Transverse colon (tissue), 4 donors: ENCODE data around the gene PSME1. TPM values are rescaled to one million over a fixed set of nuclear protein-coding genes. Genes with fewer than 3 reads are reported as not detected.

ENCODE experiments used
- DNase-seq: peaks from one replicate; pipeline ENCODE4 v3.0.0-alpha.2; 2019
- H3K27ac ChIP-seq, 4 donors: fragments of 200-600 bp; sonication (generic); 2 replicates each; pipeline ENCODE4 v1.5.1; 2016 to 2018; ENCODE audit warnings: inconsistent platforms in 4 of 4
- H3K27me3 ChIP-seq: fragments of 200-600 bp; sonication (generic); 2 replicates; pipeline ENCODE4 v1.5.1; 2017; ENCODE audit warnings: inconsistent platforms
- H3K36me3 ChIP-seq, 4 donors: fragments of 200-600 bp; sonication (generic); 2 replicates each; pipeline ENCODE4 v1.5.1; 2017 to 2019; ENCODE audit warnings: inconsistent platforms in 4 of 4
- H3K4me1 ChIP-seq, 4 donors: fragments of 200-600 bp; sonication (generic); 2 replicates each; pipeline ENCODE4 v1.5.1; 2017 to 2020; ENCODE audit warnings: inconsistent platforms in 4 of 4
- H3K4me3 ChIP-seq, 4 donors: fragments of 200-600 bp; sonication (generic); 1 replicate in 1 of 4; 2 replicates in 3 of 4; pipeline versions ENCODE4 v1.5.1 to v1.6.1; 2017 to 2019; ENCODE audit warnings: inconsistent platforms in 4 of 4
- H3K9me3 ChIP-seq, 2 donors: fragments of 200-600 bp; sonication (generic); 2 replicates each; pipeline ENCODE4 v1.5.1; 2017 to 2019; ENCODE audit warnings: inconsistent platforms in 2 of 2
- EP300 ChIP-seq: sonication (generic); formaldehyde crosslinking; IDR thresholded peaks from one replicate; pipeline ENCODE4 v1.6.1; 2017; ENCODE audit warnings: antibody characterized with exemption, low read depth
- POLR2A ChIP-seq: fragments of 450-650 bp; IDR thresholded peaks from one replicate; pipeline ENCODE4 v1.6.1; 2016; ENCODE audit warnings: antibody characterized with exemption, mild to moderate bottlenecking, moderate library complexity
- POLR2AphosphoS5 ChIP-seq, 3 donors: sonication (generic); formaldehyde crosslinking; IDR thresholded peaks; one replicate each; pipeline ENCODE4 v1.6.1; 2016; ENCODE audit warnings: antibody characterized with exemption in 3 of 3
- WGBS, 2 donors: methylation state at CpG; one replicate each; pipeline ENCODE4 v1.1.5; 2018; ENCODE audit warnings: low coverage in 1 of 2; 5-methylcytosine and 5-hydroxymethylcytosine counted together
- in situ Hi-C, 4 donors: fragments of 200-750 bp; cut with MboI; loops; one replicate each; pipeline versions ENCODE4 v1.15.0 to v1.15.1; 2017; ENCODE audit warnings: low sequenced_read_pairs in 3 of 4, low pct_ligation_motif_present in 1 of 4, low pct_unique_long_range_greater_than_20kb in 1 of 4
- intact Hi-C: fragments of 100-400 bp; cut with DNase I; formaldehyde crosslinking; loops from one replicate; pipeline ENCODE4 v1.15.1; 2023; ENCODE audit warnings: low total_unique reads
- total RNA-seq, 4 donors: library from RNA; depleted of rRNA; stranded (reverse); fragments of >200 nt; gene quantifications; one replicate each; pipeline ENCODE4 v1.1.0, GENCODE V29; 2016
- TF ChIP-seq, protein P1 (sequence below), 5 experiments: fragments of 200-600 bp in 3 of 5; fragments of 450-650 bp in 2 of 5; sonication (generic) in 3 of 5; IDR thresholded peaks; 1 replicate in 2 of 5; 2 replicates in 3 of 5; pipeline ENCODE4 v1.5.1; 2016 to 2017; ENCODE audit warnings: antibody characterized with exemption in 5 of 5, inconsistent platforms in 3 of 5, mild to moderate bottlenecking in 2 of 5, moderate library complexity in 1 of 5

The PSME1 gene
- total RNA-seq, 4 donors from 2014 or later = 38.8 to 198 (median 132) TPM

DNA sequence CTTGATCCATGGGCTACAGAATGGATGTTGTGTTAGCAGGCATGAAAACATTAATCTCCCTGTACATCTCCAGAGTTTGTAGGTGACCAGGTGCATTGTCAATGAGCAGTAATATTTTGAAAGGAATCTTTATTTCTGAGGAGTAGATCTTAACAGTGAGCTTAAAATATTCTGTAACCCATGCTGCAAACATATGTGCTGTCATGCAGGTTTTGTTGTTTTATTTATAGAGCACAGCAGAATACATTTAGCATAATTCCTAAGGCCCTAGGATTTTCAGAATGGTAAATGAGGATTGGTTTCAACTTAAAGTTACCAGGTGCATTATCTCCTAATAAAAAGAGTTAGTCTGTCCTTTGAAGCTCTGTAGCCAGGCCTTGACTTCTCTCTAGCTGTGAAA, 9.1 kb upstream of the PSME1 start:
- intact Hi-C loops (no loop called here), in situ Hi-C loops (no loop called here)
- DNase-seq = no peak
- no peaks in the 10 kb centered on the region for H3K4me1 ChIP-seq
- no peak overlapping the region for H3K27ac ChIP-seq
- no peaks in the 10 kb centered on the region for H3K9me3 ChIP-seq
- H3K27me3 ChIP-seq = no peaks in the 10 kb centered on the region
- peaks cover 0 to 20% (median 6%) of the 10 kb centered on the region in 4 donors for H3K36me3 ChIP-seq
- TF ChIP-seq POLR2AphosphoS5 (IDR thresholded peaks at IDR 0.05) (no peak), POLR2A (no peak), EP300 (no peak)
- TF ChIP-seq, protein P1, sequence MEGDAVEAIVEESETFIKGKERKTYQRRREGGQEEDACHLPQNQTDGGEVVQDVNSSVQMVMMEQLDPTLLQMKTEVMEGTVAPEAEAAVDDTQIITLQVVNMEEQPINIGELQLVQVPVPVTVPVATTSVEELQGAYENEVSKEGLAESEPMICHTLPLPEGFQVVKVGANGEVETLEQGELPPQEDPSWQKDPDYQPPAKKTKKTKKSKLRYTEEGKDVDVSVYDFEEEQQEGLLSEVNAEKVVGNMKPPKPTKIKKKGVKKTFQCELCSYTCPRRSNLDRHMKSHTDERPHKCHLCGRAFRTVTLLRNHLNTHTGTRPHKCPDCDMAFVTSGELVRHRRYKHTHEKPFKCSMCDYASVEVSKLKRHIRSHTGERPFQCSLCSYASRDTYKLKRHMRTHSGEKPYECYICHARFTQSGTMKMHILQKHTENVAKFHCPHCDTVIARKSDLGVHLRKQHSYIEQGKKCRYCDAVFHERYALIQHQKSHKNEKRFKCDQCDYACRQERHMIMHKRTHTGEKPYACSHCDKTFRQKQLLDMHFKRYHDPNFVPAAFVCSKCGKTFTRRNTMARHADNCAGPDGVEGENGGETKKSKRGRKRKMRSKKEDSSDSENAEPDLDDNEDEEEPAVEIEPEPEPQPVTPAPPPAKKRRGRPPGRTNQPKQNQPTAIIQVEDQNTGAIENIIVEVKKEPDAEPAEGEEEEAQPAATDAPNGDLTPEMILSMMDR (IDR thresholded peaks at IDR 0.05) = no peak
- no peak overlapping the region for H3K4me3 ChIP-seq

- H3K4me1 ChIP-seq = no peaks in the 10 kb centered on the region
- WGBS, 2 donors = 64 to 87% methylated on average over 2 of the region's 2 CpGs
- H3K36me3 ChIP-seq = peaks cover 0 to 13% (median 3%) of the 10 kb centered on the region in 4 donors
- in situ Hi-C loops (no loop called here), intact Hi-C loops (no loop called here)
- H3K27ac ChIP-seq = no peak overlapping the region
- H3K4me3 ChIP-seq = no peak overlapping the region
- H3K9me3 ChIP-seq = no peaks in the 10 kb centered on the region
- no peak for DNase-seq
- TF ChIP-seq EP300 (no peak), POLR2A (no peak), POLR2AphosphoS5 (IDR thresholded peaks at IDR 0.05) (no peak)
- TF ChIP-seq, protein P1 (IDR thresholded peaks at IDR 0.05) = no peak
- no peaks in the 10 kb centered on the region for H3K27me3 ChIP-seq
Measured at GRCh38 chr14:24127673-24128072, 8.3 kb upstream of the PSME1 start.

- no peaks in the 10 kb centered on the region for H3K9me3 ChIP-seq
- no peaks in the 10 kb centered on the region for H3K36me3 ChIP-seq
- TF ChIP-seq POLR2AphosphoS5 (IDR thresholded peaks at IDR 0.05) = no peak
- no peak overlapping the region for H3K4me3 ChIP-seq
- in situ Hi-C loops (no loop called here), intact Hi-C loops (no loop called here)
- no peak overlapping the region for H3K27ac ChIP-seq
- WGBS, 2 donors = 94 to 95% methylated on average over 2 to 8 of the region's 8 CpGs
- H3K27me3 ChIP-seq = no peaks in the 10 kb centered on the region
- H3K4me1 ChIP-seq = no peaks in the 10 kb centered on the region
- DNase-seq = no peak
Measured at GRCh38 chr14:24129410-24129998, 6.5 kb upstream of the PSME1 start.

- WGBS, 2 donors = 86 to 92% methylated on average over 5 of the region's 5 CpGs
- Histone ChIP-seq H3K27me3 (no peaks in the 10 kb centered on the region), H3K4me1 (peaks cover 1 to 3% (median 2%) of the 10 kb centered on the region in 4 donors), H3K9me3 (no peaks in the 10 kb centered on the region), H3K27ac (no peak within 1 kb of the TSS), H3K4me3 (no peak within 1 kb of the TSS), H3K36me3 (no peaks in the 10 kb centered on the region)
- in situ Hi-C loops = no loop called here
- TF ChIP-seq EP300 = no peak
- TF ChIP-seq, protein P1 (IDR thresholded peaks at IDR 0.05) = no peak
- no peak for TF ChIP-seq POLR2A
- TF ChIP-seq POLR2AphosphoS5 (IDR thresholded peaks at IDR 0.05) = no peak
- DNase-seq = no peak
- intact Hi-C loops = no loop called here
Measured at GRCh38 chr14:24130380-24130716, 5.6 kb upstream of the PSME1 start, which contains the start of gene FITM1. Gene FITM1 (plus strand): TSS chr14:24130659. CDS start chr14:24131564, 905 bp downstream.
